Transverse colon (tissue), 4 donors: ENCODE measurements around the gene KLHDC2. TPM values are rescaled to one million over a fixed set of nuclear protein-coding genes. Genes with fewer than 3 reads are reported as not detected.
"Not testable (repeated sequence)": the region's sequence is repeated elsewhere in the genome, so short reads cannot be mapped to it uniquely, and the experiment has no call there.

Source experiments
- DNase-seq: peaks from one replicate; pipeline ENCODE4 v3.0.0-alpha.2; 2019
- H3K27ac ChIP-seq, 4 donors: fragments of 200-600 bp; sonication (generic); 2 replicates each; pipeline ENCODE4 v1.5.1; 2016 to 2018; ENCODE audit warnings: inconsistent platforms in 4 of 4
- H3K27me3 ChIP-seq: fragments of 200-600 bp; sonication (generic); 2 replicates; pipeline ENCODE4 v1.5.1; 2017; ENCODE audit warnings: inconsistent platforms
- H3K36me3 ChIP-seq, 4 donors: fragments of 200-600 bp; sonication (generic); 2 replicates each; pipeline ENCODE4 v1.5.1; 2017 to 2019; ENCODE audit warnings: inconsistent platforms in 4 of 4
- H3K4me1 ChIP-seq, 4 donors: fragments of 200-600 bp; sonication (generic); 2 replicates each; pipeline ENCODE4 v1.5.1; 2017 to 2020; ENCODE audit warnings: inconsistent platforms in 4 of 4
- H3K4me3 ChIP-seq, 4 donors: fragments of 200-600 bp; sonication (generic); 1 replicate in 1 of 4; 2 replicates in 3 of 4; pipeline versions ENCODE4 v1.5.1 to v1.6.1; 2017 to 2019; ENCODE audit warnings: inconsistent platforms in 4 of 4
- H3K9me3 ChIP-seq, 2 donors: fragments of 200-600 bp; sonication (generic); 2 replicates each; pipeline ENCODE4 v1.5.1; 2017 to 2019; ENCODE audit warnings: inconsistent platforms in 2 of 2
- CTCF ChIP-seq, 5 experiments: fragments of 200-600 bp in 3 of 5; fragments of 450-650 bp in 2 of 5; sonication (generic) in 3 of 5; IDR thresholded peaks; 1 replicate in 2 of 5; 2 replicates in 3 of 5; pipeline ENCODE4 v1.5.1; 2016 to 2017; ENCODE audit warnings: antibody characterized with exemption in 5 of 5, inconsistent platforms in 3 of 5, mild to moderate bottlenecking in 2 of 5, moderate library complexity in 1 of 5
- EP300 ChIP-seq: sonication (generic); formaldehyde crosslinking; IDR thresholded peaks from one replicate; pipeline ENCODE4 v1.6.1; 2017; ENCODE audit warnings: antibody characterized with exemption, low read depth
- POLR2A ChIP-seq: fragments of 450-650 bp; IDR thresholded peaks from one replicate; pipeline ENCODE4 v1.6.1; 2016; ENCODE audit warnings: antibody characterized with exemption, mild to moderate bottlenecking, moderate library complexity
- POLR2AphosphoS5 ChIP-seq, 3 donors: sonication (generic); formaldehyde crosslinking; IDR thresholded peaks; one replicate each; pipeline ENCODE4 v1.6.1; 2016; ENCODE audit warnings: antibody characterized with exemption in 3 of 3
- WGBS, 2 donors: methylation state at CpG; one replicate each; pipeline ENCODE4 v1.1.5; 2018; ENCODE audit warnings: low coverage in 1 of 2; 5-methylcytosine and 5-hydroxymethylcytosine counted together
- in situ Hi-C, 4 donors: fragments of 200-750 bp; cut with MboI; loops; one replicate each; pipeline versions ENCODE4 v1.15.0 to v1.15.1; 2017; ENCODE audit warnings: low sequenced_read_pairs in 3 of 4, low pct_ligation_motif_present in 1 of 4, low pct_unique_long_range_greater_than_20kb in 1 of 4
- intact Hi-C: fragments of 100-400 bp; cut with DNase I; formaldehyde crosslinking; loops from one replicate; pipeline ENCODE4 v1.15.1; 2023; ENCODE audit warnings: low total_unique reads
- total RNA-seq, 4 donors: library from RNA; depleted of rRNA; stranded (reverse); fragments of >200 nt; gene quantifications; one replicate each; pipeline ENCODE4 v1.1.0, GENCODE V29; 2016

The KLHDC2 gene
- total RNA-seq, 4 donors from 2014 or later, result 88.6 to 113 (median 109) TPM

- Histone ChIP-seq H3K27ac (no peak overlapping the region), H3K4me1 (no peaks in the 10 kb centered on the region), H3K27me3 (no peaks in the 10 kb centered on the region), H3K9me3 (no peaks in the 10 kb centered on the region), H3K36me3 (peaks cover 0 to 9% (median 3%) of the 10 kb centered on the region in 4 donors), H3K4me3 (no peak overlapping the region)
- intact Hi-C loops (no loop called here), in situ Hi-C loops (no loop called here)
- TF ChIP-seq POLR2A (no peak), CTCF (IDR thresholded peaks at IDR 0.05) (no peak), POLR2AphosphoS5 (IDR thresholded peaks at IDR 0.05) (no peak), EP300 (no peak)
- DNase-seq, result no peak
- 93 to 94% methylated on average over 3 of the region's 3 CpGs for WGBS, 2 donors
Observed at GRCh38 chr14:49732896-49733295, 35.1 kb upstream of the KLHDC2 start.

- no peaks in the 10 kb centered on the region for H3K9me3 ChIP-seq
- no peak overlapping the region for H3K27ac ChIP-seq
- no peak for TF ChIP-seq POLR2AphosphoS5 (IDR thresholded peaks at IDR 0.05)
- no peak for TF ChIP-seq POLR2A
- no peak for TF ChIP-seq EP300
- no peak for TF ChIP-seq CTCF (IDR thresholded peaks at IDR 0.05)
- intact Hi-C loops (no loop called here), in situ Hi-C loops (no loop called here)
- H3K4me3 ChIP-seq, result no peak overlapping the region
- peaks cover 0 to 9% (median 3%) of the 10 kb centered on the region in 4 donors for H3K36me3 ChIP-seq
- no peak for DNase-seq
- H3K27me3 ChIP-seq, result no peaks in the 10 kb centered on the region
- H3K4me1 ChIP-seq, result no peaks in the 10 kb centered on the region
Observed at GRCh38 chr14:49733836-49734235, 34.1 kb upstream of the KLHDC2 start.

GRCh38 chr14:49735669-49736068, 32.3 kb upstream of the KLHDC2 start:
- WGBS, 2 donors, result 92 to 100% methylated on average over 2 to 4 of the region's 4 CpGs
- in situ Hi-C loops, intact Hi-C loops, H3K36me3 ChIP-seq, DNase-seq, H3K4me3 ChIP-seq, H3K27me3 ChIP-seq, H3K9me3 ChIP-seq, H3K27ac ChIP-seq, H3K4me1 ChIP-seq: not testable (repeated sequence)

- Histone ChIP-seq H3K9me3 (no peaks in the 10 kb centered on the region), H3K4me3 (no peak overlapping the region), H3K36me3 (peaks cover 0 to 6% (median 0%) of the 10 kb centered on the region in 4 donors), H3K27ac (no peak overlapping the region), H3K27me3 (no peaks in the 10 kb centered on the region), H3K4me1 (no peaks in the 10 kb centered on the region)
- in situ Hi-C loops, result no loop called here
- intact Hi-C loops, result no loop called here
- WGBS, 2 donors, result 88 to 100% methylated on average over 1 of the region's 1 CpG
- no peak for DNase-seq
- TF ChIP-seq CTCF (IDR thresholded peaks at IDR 0.05) (no peak), POLR2A (no peak), EP300 (no peak), POLR2AphosphoS5 (IDR thresholded peaks at IDR 0.05) (no peak)
Observed at GRCh38 chr14:49745191-49745590, 22.8 kb upstream of the KLHDC2 start.

GRCh38 chr14:49746476-49746875, 21.5 kb upstream of the KLHDC2 start:
- DNase-seq, H3K27me3 ChIP-seq, intact Hi-C loops, H3K36me3 ChIP-seq, H3K27ac ChIP-seq, in situ Hi-C loops, H3K4me1 ChIP-seq, H3K9me3 ChIP-seq, H3K4me3 ChIP-seq: not testable (repeated sequence)
